ENCODE data around the gene HS6ST3.

HS6ST3 gene

GRCh38 chr13:96734499-96734898 is 644.6 kb downstream of the HS6ST3 start:
- H3K4me3 ChIP-seq (replicated peaks; ENCODE audit: low read depth, low read length), result no peak overlapping the region
- DNase-seq (ENCODE audit: low read depth), result no peak
- no peak for TF ChIP-seq CTCF (IDR thresholded peaks at IDR 0.05; ENCODE audit: low read length, missing control alignments)

GRCh38 chr13:96741779-96742178 is 651.9 kb downstream of the HS6ST3 start:
- no peak overlapping the region for H3K4me3 ChIP-seq (replicated peaks; ENCODE audit: low read depth, low read length)
- no peak for TF ChIP-seq CTCF (IDR thresholded peaks at IDR 0.05; ENCODE audit: low read length, missing control alignments)
- DNase-seq (ENCODE audit: low read depth), result no peak

- no peak for TF ChIP-seq CTCF (IDR thresholded peaks at IDR 0.05; ENCODE audit: low read length, missing control alignments)
- H3K4me3 ChIP-seq (replicated peaks; ENCODE audit: low read depth, low read length), result no peak overlapping the region
- DNase-seq (ENCODE audit: low read depth), result no peak
Measured at GRCh38 chr13:96743296-96744089, 653.6 kb downstream of the HS6ST3 start.

GRCh38 chr13:96744367-96745331 is 654.7 kb downstream of the HS6ST3 start:
- TF ChIP-seq CTCF (IDR thresholded peaks at IDR 0.05; ENCODE audit: low read length, missing control alignments), result no peak
- no peak for DNase-seq (ENCODE audit: low read depth)
- no peak overlapping the region for H3K4me3 ChIP-seq (replicated peaks; ENCODE audit: low read depth, low read length)

GRCh38 chr13:96746886-96747285 is 657.0 kb downstream of the HS6ST3 start:
- H3K4me3 ChIP-seq (replicated peaks; ENCODE audit: low read depth, low read length), result no peak overlapping the region
- TF ChIP-seq CTCF (IDR thresholded peaks at IDR 0.05; ENCODE audit: low read length, missing control alignments), result no peak
- DNase-seq (ENCODE audit: low read depth), result no peak

GRCh38 chr13:96749825-96750224 is 659.9 kb downstream of the HS6ST3 start:
- DNase-seq (ENCODE audit: low read depth), result no peak
- no peak overlapping the region for H3K4me3 ChIP-seq (replicated peaks; ENCODE audit: low read depth, low read length)
- no peak for TF ChIP-seq CTCF (IDR thresholded peaks at IDR 0.05; ENCODE audit: low read length, missing control alignments)
